AG08395 (cell line): ENCODE measurements around the gene AMDHD1.
A peak's percentile ranks its signal among the peaks of the same experiment; 100 is the strongest.

Source experiments
- DNase-seq: peaks from one replicate; pipeline ENCODE4 v3.0.0; 2012; ENCODE audit warnings: mixed read lengths, low spot score

AMDHD1 gene, protein sequence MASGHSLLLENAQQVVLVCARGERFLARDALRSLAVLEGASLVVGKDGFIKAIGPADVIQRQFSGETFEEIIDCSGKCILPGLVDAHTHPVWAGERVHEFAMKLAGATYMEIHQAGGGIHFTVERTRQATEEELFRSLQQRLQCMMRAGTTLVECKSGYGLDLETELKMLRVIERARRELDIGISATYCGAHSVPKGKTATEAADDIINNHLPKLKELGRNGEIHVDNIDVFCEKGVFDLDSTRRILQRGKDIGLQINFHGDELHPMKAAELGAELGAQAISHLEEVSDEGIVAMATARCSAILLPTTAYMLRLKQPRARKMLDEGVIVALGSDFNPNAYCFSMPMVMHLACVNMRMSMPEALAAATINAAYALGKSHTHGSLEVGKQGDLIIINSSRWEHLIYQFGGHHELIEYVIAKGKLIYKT

DNA sequence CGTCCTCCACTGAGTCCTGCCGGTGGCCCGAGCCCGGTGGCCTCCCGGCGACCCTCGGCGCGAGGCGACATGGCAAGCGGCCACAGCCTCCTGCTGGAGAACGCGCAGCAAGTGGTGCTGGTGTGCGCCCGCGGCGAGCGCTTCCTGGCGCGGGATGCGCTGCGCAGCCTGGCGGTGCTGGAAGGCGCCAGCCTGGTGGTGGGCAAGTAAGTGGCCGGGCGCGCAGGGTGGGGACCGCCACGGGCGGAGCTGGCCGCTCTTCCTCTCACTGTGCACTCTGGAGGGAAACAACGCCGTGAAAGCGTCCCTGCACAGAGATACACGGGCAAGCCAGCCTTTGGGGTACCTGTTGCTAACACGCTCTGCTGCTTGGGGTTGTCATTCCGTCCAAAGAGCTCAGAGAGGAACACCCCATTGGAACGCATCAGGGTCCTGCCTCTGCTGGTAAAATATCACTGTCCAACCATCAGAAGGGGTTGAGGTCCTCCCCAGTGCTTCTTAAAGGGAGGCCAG, at the start of gene AMDHD1:
Gene AMDHD1 (plus strand): TSS at position 2 of the 513 bp plus-strand sequence. CDS start 68 bp downstream, at position 70.
- peak; percentile 52 for DNase-seq

DNA sequence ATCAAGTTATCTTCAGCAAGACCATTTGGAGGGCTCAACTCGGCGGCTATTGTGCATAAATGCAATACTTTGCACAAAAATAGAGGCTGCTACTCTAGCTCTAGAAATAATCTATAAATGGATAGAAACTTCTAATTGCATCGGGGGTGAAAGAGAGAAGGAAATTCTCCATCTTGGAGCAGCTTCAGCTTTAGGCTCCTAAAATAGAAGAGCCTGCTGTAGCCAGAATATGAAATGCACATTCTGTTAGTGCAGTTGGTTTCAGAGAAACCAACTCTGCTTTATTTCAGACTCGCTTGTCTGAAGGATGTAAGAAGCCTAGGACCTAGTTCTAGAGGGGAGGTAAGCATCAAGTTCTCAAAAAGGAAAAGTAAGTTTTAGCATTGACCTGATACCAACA, 46.3 kb upstream of the AMDHD1 start:
- DNase-seq: no peak

DNA sequence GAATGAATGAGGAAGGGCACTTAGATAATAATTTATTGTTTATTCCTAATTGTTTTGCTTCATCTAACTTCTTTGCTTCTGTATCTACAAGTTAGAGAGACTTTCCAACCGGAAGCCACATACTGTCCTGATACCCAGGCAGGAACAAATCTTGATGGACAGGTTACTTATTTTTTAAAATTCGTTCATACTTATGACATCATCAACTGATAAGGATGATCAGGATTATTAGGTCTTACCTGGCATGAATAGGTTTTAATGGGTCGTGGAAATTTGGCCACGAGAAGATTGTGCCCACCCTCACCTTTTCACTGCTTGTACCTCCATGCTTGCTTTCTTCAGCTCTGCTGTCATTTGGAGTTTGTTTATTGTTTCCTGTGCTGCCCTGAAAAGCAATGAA, 45.0 kb upstream of the AMDHD1 start:
- DNase-seq: no peak

DNA sequence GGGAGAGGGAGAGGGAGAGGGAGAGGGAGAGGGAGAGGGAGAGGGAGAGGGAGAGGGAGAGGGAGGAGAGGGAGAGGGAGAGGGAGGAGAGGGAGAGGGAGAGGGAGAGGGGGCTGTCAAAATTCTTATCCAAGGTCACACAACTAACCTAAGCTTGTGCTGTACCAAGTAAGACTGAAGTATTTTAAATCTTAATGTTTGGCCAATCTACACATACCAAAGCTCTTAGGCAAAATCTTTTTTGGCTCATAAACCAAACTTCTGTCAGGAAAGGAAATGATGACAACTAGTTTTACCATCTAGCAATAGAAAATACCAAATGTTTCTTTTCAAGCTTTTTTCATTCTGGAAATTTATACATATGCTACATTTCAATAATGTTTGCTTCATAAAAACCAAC, 34.6 kb upstream of the AMDHD1 start:
- DNase-seq: peak; percentile 33

DNA sequence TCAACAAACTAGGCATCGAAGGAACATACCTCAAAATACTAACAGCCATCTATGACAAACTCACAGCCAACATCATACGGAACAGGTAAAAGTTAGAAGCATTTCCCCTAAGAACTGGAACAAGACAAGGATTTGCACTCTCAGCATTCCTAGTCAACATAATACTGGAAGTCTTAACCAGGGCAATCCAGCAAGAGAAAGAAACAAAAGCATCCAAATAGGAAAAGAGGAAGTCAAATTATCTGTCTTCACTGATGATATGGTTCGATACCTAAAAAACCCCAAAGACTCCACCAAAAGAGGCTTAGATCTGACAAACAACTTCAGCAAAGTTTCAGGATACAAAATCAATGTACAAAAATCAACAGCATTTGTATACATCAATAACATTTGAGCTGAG, 33.3 kb upstream of the AMDHD1 start:
- no peak for DNase-seq

DNA sequence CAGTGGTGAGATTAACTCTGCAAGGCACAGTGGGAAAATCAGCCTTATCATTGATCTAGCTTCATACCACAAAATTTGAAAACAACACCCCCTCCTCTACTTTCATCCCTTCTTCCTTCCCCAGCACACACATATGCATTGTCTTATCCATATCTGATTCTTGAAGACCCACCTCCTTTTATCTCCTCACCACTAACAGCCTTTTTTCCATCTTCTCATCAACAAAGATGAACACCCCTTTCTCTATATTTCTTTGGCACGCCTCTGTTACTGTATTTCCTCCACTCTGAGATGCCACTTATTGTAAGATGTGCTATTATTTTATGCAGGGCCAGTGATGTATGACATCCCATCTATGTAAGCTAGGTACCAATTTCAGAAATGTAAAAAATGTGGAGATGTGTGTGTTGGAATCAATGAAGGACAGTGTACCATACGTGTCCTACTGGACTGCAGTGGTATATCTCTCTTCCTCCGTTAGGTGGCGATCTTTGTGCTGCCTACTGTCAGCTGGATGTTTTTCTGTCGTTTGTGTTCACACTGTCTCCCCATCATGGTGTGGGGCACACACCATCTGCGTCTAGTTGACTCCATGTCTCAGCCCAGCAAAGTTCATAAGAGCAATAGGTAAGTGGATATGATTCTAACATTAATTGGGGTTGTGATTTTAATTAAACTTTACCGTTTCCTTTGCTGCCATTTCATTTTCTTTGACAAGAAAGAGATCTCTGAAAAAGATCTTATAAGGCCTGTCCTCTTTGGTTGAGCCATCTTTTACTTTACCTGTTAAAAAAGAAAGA, 24.7 kb upstream of the AMDHD1 start:
- DNase-seq: peak; percentile 66

DNA sequence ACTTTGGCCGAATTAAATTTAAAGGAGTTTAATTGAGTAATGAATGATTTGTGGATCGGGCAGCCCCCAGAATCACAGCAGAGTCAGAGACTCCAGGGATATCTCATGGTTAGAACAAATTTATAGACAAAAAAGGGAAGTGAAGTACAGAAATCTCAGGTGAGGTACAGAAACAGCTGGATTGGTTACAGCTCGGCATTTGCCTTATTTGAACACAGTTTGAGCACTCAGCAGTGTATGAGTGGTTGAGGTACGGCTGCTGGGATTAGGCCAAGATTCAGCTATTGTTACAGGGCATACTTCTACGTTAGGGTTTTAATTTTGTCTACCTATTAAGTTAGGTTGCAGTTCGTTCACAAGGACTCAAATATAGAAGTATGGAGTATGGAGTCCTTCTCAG, 24.0 kb upstream of the AMDHD1 start:
- DNase-seq: no peak

DNA sequence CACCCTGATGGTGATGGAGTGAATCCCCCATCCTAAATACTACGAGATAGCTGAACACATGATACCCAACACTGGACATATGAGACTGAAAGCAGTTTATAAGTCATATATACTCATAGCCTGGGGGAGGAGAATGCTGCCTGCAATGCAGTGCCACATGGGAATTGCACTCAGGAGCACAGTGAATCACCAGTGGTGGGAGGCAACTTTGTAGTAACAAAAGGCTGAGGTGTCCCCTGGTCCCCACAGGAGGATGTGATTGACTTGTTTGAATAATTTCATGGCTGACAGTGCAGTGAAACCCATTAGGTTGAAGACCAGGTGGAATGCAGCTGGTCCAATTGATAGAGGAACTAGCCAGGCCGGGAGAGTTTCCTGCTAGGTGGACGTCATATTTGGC, 20.9 kb upstream of the AMDHD1 start:
- DNase-seq: no peak

DNA sequence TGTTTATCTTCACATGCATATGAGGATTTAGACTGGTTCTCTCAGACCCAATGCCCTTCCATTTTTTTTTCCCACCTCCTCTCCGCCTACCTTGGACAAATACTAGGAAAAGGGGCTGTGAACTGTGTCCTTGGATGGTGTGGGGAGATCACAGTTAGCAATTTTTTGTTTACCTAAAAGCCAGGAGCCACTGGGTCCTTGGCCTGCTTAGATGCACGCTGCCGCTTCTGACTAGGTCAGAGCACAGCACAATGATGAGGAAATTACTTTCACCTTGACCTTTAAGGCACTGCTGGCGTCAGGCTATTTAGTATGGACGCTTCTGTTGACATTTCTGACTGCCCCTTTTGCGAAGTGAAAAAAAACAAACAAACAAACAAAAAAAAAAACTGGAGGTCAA, 2.6 kb upstream of the AMDHD1 start:
- DNase-seq: no peak

DNA sequence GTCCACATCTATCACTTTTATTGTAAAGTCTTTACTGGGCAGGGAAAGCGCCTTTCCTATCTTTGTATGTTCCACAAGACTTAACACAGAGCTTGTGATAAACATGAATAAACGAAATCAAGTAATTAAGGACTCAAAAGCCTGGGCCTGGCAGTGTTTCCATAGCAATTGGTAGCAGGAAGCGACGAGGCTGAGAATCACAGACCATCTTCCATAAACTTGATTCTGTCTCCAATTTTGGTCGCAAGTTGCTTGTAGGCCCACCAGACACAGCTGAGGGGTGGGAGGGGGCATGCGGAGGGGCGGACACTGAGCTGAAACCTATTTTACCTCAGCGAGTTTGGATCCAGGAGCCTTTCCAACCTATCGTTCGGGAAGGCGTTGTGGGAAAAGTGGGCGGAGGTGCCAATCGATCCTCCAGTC, 1.0 kb upstream of the AMDHD1 start:
- no peak for DNase-seq

DNA sequence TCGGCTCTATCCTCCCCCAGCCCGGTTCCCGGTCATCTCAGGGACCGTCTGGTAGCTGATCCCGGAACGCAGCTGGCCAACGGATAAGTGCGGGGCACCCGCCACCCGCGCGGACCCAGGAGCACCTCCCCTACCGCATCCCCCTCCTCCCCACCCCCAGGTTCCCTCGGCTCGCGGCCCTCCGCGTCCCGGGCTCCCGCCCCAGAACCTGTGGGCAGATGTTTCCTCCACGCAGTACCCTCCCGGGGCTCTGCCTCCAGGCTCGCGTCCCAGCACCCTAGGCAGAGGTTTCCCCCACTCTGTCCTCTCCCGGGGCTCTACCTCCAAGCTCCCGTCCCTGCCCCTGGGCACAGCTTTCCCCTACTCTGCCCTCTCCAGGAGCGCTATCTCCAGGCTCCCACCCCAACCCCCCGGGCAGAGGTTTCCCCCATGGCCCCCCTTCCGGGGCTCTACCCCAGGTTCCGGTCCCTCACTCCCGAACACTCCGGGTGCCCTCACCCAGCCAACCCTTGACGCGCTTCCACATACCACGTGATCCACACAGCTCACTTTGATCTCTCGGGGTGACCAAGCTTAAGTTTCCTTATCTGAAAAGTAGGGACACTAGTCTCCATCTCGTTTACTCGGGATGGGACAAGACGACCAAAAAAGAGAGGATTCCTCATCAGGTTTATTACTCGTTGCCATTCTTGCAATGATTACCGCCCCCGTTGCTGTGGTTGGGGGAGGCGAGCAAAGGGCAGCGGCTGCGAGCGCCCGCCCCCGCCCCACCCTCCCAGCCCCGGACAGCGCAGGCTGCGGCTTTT, 404 bp upstream of the AMDHD1 start, which contains the start of gene CCDC38:
Gene CCDC38 (minus strand): TSS at position 91 of the 806 bp plus-strand sequence. CDS start 6,105 bp downstream, outside the sequence.
- DNase-seq: peak; percentile 76

DNA sequence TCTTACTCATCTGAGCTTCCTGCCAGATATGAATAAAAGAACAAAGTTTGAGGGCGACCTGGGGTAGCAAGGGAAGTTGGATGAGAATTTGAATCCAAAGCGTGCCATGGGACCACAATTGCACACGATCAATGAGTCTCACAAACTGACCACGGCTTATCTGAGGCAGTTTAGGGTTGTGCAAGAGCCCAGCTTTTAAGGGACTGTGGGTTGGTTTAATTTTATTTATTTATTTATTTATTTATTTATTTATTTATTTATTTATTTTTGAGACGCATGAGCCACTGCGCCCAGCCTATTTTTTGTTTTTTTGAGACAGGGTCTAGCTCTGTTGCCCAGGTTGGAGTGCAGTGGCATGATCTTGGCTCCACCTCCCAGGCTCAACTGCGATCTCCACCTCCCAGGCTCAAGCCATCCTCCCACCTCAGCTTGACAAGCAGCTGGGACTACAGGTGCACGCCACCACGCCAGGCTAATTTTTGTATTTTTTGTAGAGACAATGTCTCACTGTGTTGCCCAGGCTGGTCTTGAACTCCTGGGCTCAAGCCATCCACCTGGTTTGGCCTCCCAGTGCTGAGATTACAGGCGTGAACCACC, 1.1 kb downstream of the AMDHD1 start:
- no peak for DNase-seq

DNA sequence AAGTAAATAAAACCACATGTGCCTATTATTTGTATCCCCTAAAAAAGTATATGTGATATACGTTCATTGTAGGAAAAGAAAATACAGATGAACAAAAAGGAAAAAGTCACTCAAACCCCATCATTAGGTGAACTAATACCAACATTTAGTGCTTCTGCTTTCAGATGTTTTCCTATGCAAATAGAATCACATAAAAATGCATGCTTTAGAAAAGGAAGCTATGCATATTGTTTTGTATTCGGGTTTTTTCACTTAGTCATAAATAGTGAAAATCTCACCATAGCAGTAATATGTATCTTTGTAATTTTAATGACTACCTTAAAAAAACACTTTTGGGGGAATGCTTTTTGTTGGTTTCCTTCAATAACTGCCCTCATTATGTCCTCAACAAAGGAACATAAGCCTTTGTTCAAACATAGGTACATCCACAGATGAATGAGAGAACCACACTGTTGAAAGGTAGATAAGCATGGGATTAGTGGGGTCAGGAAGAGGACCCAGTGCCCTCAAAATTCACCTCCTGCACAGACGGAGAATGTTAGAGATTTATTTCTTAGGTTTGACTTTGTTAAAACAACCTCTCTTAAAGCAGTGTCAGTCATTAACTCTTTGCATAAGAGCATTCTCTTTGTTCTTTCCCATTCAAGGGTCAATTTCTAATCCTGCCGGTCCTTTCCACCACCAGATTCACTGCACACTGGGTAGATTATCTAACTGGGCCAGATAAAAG, 6.5 kb downstream of the AMDHD1 start:
- no peak for DNase-seq

DNA sequence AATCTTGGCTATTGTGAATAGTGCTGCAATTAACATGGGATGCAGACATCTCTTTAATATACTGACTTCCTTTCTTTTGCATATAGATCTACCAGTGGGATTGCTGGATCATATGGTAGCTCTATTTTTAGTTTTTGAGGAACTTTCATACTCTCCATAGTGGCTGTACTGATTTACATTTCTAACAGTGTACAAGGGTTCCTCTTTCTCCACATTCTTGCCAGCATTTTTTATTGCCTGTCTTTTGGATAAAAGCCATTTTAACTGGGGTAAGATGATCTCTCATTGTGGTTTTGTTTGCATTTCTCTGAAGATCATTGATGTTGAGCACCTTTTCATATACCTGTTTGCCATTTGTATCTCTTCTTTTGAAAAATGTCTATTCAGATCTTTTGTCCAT, 8.4 kb downstream of the AMDHD1 start:
- no peak for DNase-seq

DNA sequence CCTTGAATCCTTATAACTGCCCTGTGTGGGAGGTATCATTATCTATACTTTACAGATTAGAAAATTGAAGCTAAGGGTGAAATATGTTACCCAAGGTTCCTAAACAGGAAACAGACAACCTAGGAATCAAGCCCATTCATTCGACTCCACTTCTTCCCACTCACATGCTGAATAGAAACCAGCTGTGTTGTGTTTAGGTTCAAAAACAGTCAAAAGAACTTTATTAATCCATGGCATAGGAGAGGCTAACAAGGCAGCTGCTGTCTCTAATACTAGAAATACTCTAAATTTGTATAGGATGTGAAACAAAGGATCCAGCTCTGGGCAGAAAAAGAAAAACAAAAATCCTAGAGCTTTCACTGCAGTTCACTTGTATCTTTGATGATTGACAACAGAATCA, 9.9 kb downstream of the AMDHD1 start:
- no peak for DNase-seq

DNA sequence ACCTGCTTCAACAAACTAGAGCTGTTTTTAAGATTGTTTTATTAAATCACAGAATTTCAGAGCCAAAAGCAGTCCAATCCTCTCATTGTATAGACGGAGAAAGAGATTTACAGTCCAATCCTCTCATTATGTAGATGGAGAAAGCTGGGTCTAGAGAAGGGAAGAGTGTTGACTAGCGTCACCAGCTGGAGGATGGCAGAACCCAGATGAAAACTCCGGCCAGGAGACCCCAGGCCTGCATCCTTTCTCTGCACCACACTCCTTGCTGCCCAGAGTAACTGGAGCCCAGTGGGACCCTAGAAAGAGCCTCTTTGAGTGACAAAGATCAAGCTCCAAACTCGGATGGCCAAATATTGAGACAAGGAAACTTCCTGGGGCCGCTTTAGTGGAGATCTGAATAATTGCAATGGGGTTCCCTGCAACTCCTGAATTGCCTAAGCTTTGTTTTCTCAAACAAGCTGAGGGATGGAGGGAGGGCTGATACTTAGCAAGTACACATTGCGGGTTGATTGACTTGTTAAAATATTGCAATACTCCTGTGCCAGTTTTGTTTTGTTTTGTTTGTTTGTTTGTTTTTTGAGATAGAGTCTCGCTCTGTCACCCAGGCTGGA, 12.5 kb downstream of the AMDHD1 start:
- DNase-seq: no peak

DNA sequence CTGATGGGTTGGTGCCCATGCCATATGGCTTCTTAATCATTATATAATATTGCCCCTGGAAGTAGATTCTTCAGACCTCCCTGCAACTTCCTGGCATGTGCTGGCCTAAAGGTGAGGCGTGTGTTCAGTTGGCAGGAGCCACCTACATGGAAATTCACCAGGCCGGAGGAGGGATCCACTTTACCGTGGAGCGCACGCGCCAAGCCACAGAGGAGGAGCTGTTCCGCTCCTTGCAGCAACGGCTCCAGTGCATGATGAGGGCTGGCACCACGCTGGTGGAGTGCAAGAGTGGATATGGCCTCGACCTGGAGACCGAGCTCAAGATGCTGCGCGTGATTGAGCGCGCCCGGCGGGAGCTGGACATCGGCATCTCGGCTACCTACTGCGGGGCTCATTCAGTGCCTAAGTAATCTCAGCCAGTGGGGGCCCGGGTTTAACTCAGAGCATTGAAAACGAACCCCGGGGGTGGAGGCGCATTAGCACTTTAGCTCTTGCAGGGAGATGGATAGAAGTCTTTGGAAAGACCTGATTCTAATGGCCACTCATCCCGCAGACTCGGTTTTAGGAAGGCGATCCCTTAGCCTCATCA, 13.5 kb downstream of the AMDHD1 start:
- no peak for DNase-seq

DNA sequence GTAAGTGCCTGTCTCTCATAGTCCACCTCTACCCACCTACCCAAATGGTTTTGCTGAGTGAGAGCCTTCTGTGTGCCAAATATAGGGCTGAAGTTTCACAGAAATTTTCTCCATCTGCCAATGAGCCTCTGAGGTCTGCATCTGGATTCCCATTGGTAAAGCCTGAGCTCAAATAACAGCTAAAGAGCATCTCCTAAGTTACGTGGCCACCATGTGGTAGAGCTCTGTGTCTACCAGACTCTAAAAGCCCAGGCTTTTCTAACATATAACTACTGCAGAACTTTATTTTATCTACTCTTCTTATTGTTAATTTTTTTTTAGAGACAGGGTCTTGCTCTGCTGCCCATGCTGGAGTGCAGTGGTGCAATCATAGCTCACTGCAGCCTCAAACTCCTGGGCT, 16.0 kb downstream of the AMDHD1 start:
- peak; percentile 17 for DNase-seq

DNA sequence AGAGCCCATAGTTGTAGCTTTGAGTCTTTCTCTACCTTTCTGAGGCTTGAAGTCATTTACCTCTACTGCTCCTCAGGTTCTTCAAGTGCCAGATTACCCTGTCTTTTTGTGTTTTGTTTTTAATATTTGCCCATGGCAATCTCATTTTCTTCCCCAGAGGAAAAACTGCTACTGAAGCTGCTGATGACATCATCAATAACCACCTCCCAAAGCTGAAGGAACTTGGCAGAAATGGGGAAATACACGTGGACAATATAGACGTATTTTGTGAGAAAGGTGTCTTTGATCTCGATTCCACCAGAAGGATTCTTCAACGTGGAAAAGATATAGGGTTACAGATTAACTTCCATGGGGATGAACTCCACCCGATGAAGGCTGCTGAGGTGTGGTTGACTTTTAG, 17.1 kb downstream of the AMDHD1 start:
- no peak for DNase-seq

DNA sequence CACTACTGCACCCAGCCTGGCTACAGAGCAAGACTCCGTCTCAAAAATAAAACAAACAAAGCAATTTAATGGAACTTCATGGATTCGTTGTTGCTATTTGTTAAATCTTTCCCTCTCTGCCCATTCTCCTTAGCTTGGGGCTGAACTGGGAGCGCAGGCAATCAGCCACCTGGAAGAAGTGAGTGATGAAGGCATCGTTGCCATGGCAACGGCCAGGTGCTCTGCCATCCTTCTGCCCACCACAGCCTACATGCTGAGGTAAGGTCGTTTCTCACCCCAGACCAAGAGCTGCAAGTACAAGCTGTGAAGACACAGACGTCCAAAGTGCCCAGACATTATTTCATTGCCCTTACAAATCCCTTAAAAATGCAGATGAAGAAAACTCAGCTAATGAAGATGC, 19.1 kb downstream of the AMDHD1 start:
- DNase-seq: no peak
